K562 treated with DMSO at 1 percent for 4 hours (cell line): Measurements from ENCODE around the gene ZNF415. TPM values are rescaled to one million over a fixed set of nuclear protein-coding genes. Genes with fewer than 3 reads are reported as not detected.

Experiments used
- total RNA-seq: library from RNA; unstranded; fragments of 300-600 nt; gene quantifications from 2 replicates; pipeline ENCODE4 v1.2.3, GENCODE V29; 2022; ENCODE audit not compliant: insufficient read depth

Gene ZNF415
- 0.39 TPM in 1 of 2 replicates, not detected in the other for total RNA-seq

DNA sequence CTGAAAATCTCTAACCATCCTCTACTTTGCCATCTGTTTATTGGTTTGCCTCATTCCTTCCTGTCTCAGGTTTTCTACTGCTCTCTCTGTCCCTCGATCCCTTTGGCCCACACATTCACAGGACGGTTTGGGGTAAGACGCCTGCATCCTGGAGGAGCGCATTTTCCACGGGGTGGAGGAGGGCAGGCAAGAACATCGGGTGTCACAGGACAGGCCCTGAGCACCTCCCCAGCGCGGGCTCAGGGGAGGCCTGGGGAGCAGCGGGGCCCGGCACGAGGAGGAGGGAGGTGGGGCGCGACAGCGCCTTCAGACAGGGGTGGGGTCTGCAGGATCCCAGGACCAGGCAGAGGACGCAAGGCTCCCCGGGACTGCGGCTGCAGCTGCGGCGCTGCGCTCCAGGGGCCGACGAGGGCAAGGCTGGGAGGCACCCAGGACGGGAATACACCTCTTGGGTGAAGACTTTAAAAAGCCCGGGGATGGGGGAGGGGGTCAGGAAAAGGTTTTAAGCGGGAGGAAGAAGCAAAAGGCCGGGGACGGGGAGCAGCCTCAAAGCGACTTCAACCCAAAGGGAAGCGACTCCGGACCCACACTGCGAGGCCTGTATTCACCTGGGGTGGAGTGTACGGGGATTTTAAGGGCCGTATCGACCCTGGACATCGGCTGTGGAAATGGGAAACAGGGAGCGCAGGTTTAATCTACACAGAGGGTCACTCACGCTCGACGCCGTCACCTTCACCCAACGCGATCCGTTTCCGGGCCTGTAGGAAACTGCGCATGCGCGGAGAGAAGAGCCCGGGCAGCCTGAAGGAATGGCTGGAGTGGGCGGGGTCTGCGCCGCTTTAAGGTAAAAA, at the start of gene ZNF415:
ZNF415 (minus strand) TSS at position 770 of the 851 bp plus-strand sequence. CDS start 10,234 bp downstream, outside the sequence.

DNA sequence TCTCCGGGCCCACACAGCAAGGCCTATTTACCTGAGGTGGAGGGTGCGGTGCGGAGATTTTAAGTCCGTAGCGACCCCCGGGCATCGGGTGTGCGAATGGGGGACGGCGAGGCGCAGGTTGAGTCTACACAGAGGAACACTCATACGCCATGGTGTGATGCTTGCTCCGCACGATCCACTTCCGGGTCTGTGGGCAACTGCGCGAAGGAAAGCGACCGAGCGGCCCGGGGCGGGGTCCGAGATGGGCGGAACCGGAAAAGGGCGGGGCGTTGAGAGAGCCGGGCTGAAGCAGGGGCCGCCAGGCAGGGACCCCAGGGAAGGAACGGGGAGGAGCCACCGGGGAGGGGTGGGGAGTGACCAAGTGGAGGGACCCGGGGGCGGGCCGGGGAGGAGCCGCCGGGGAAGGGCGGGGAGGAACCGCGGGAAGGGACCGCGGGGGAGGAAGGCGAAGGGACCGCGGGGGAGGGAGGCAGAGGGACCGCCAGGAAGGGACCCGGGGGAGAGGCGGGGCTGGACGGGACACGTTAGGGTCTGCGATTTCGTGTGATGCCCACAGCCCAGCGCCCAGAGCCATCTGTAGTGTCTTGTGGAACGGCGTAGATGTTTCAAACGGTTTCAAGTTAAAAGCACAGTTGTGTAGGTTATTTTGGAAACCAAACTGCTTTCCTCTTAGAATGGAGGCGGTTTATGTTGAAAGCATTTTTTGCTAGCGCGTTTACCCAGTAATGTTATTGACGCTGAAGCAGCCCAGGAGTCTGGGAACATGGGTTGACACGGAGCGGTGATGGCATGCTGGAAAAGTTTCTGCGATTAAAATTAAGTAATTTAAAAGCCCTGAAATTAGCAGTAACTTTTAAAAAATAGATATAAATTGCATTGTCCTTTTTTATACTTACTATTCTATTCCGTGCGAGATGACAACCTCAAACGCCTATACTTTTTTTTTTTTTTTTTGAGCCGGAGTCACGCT, 29.2 kb downstream of the ZNF415 start, which contains the start of gene ZNF160:
ZNF160 (minus strand) TSS at position 189 of the 970 bp plus-strand sequence. CDS start 17,146 bp downstream, outside the sequence.

Other genes with a start within 250 kb of the ZNF415 start
- 9.3 TPM in 1 of 2 replicates, not detected in the other for gene ZNF320, start 235.3 kb downstream of the ZNF415 start, total RNA-seq
- 4.8 and 9.3 TPM in 2 replicates for gene ZNF888, start 209.5 kb downstream of the ZNF415 start, total RNA-seq
- gene ZNF816, start 170.0 kb downstream of the ZNF415 start, total RNA-seq: 8.3 and 8.8 TPM in 2 replicates
- gene ERVV-1, start 119.0 kb downstream of the ZNF415 start, total RNA-seq: not detected in 2 replicates
- 0.33 TPM in 1 of 2 replicates, not detected in the other for gene ERVV-2, start 88.2 kb downstream of the ZNF415 start, total RNA-seq
- 8.4 and 10.6 TPM in 2 replicates for gene ZNF160, start 29.5 kb downstream of the ZNF415 start, total RNA-seq
- 0.80 and 1.5 TPM in 2 replicates for gene ZNF347, start 26.1 kb upstream of the ZNF415 start, total RNA-seq
- gene ZNF665, start 60.4 kb upstream of the ZNF415 start, total RNA-seq: 0.35 and 3.1 TPM in 2 replicates
- gene ZNF677, start 122.0 kb upstream of the ZNF415 start, total RNA-seq: not detected in 2 replicates
- not detected in 2 replicates for gene VN1R2, start 125.4 kb upstream of the ZNF415 start, total RNA-seq
- gene VN1R4, start 134.8 kb upstream of the ZNF415 start, total RNA-seq: not detected in 2 replicates
- gene ZNF845, start 200.8 kb upstream of the ZNF415 start, total RNA-seq: 2.9 and 3.4 TPM in 2 replicates
- 1.7 and 2.1 TPM in 2 replicates for gene ZNF525, start 232.8 kb upstream of the ZNF415 start, total RNA-seq